ENCODE results near the gene NFAT5. TPM values are rescaled to one million over a fixed set of nuclear protein-coding genes. Genes with fewer than 3 reads are reported as not detected.

The NFAT5 gene
- total RNA-seq, 1 experiment from 2014 or later, result 57.9 TPM

DNA sequence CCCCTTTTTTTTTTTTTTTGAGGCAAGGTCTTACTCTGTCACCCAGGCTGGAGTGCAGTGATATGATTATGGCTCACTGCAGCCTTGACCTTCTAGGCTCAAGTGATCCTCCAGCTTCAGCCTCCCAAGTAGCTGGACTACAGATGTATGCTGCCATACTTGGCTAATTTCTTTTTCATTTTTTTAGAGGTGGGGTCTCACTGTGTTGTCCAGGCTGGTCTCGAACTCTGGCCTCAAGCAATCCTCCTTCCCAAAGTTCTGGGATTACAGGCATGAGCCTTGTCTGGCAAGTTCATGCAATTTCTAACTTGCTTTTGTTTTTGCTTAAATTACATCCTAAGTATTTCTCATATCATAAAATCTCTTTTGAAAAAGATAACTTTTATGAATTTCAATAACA, 33.8 kb upstream of the NFAT5 start:
- Mint-ChIP-seq H3K4me3 (ENCODE audit: low read depth, unreplicated experiment) (no peak overlapping the region), H3K27ac (ENCODE audit: unreplicated experiment) (no peak overlapping the region), H3K27me3 (ENCODE audit: unreplicated experiment) (no peaks in the 10 kb centered on the region), H3K4me1 (ENCODE audit: low read depth, unreplicated experiment) (peaks cover 35% of the 10 kb centered on the region), H3K9me3 (ENCODE audit: low read depth, unreplicated experiment) (no peaks in the 10 kb centered on the region), H3K36me3 (ENCODE audit: insufficient read depth, unreplicated experiment) (peaks cover 21% of the 10 kb centered on the region)
- BruUV-seq (replicated peaks), result no TSS peak
- TF ChIP-seq, protein P1, sequence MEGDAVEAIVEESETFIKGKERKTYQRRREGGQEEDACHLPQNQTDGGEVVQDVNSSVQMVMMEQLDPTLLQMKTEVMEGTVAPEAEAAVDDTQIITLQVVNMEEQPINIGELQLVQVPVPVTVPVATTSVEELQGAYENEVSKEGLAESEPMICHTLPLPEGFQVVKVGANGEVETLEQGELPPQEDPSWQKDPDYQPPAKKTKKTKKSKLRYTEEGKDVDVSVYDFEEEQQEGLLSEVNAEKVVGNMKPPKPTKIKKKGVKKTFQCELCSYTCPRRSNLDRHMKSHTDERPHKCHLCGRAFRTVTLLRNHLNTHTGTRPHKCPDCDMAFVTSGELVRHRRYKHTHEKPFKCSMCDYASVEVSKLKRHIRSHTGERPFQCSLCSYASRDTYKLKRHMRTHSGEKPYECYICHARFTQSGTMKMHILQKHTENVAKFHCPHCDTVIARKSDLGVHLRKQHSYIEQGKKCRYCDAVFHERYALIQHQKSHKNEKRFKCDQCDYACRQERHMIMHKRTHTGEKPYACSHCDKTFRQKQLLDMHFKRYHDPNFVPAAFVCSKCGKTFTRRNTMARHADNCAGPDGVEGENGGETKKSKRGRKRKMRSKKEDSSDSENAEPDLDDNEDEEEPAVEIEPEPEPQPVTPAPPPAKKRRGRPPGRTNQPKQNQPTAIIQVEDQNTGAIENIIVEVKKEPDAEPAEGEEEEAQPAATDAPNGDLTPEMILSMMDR (IDR thresholded peaks at IDR 0.05; ENCODE audit: unreplicated experiment), result no peak
- CTCF ChIA-PET, result no interaction called here
- intact Hi-C loops (cut with micrococcal nuclease; ENCODE audit: unreplicated experiment), result no loop called here
- no peak for DNase-seq

DNA sequence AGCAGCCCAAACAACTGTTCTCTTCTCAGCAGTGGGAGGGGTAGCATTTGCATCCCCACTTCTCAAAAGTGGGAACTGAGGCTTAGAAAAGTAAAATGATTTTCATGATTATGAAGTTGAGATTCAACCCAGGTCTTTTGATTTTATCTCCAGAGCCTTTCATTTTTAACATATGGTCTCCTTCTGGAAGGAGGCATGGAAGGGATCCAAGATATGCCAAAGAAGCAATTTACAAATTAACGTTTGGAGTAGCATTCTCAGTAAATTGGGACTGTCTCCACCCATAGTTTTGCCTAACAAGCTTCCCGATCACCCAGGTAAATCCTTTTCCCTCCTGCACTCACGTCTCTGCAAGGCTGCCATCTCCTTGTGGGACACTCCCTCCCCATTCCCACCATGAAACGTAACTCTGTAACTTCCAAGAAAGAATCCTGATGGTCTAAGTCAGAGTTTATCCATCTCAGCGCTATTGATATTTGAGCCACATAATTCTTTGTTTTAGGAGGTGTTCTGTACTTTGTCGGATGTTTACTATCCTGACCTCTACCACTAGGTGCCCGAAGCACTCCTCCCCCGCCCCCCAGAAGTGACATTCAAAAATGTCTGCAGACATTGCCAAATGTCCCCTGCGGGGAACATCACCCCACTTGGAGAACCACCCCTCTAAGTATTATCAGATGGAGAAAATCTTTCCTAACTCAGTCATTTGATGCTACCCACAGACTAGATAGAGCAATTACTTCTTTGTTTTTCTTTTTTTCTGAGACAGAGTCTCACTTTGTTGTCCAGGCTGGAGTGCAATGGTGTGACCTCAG, 32.9 kb upstream of the NFAT5 start:
- Mint-ChIP-seq H3K36me3 (ENCODE audit: insufficient read depth, unreplicated experiment) (peaks cover 21% of the 10 kb centered on the region), H3K4me3 (ENCODE audit: low read depth, unreplicated experiment) (no peak overlapping the region), H3K27ac (ENCODE audit: unreplicated experiment) (peak overlapping the region; percentile 23), H3K9me3 (ENCODE audit: low read depth, unreplicated experiment) (no peaks in the 10 kb centered on the region), H3K27me3 (ENCODE audit: unreplicated experiment) (no peaks in the 10 kb centered on the region), H3K4me1 (ENCODE audit: low read depth, unreplicated experiment) (peaks cover 35% of the 10 kb centered on the region)
- DNase-seq, result no peak
- intact Hi-C loops (cut with micrococcal nuclease; ENCODE audit: unreplicated experiment), result no loop called here
- no TSS peak for BruUV-seq (replicated peaks)
- TF ChIP-seq, protein P1 (IDR thresholded peaks at IDR 0.05; ENCODE audit: unreplicated experiment), result no peak
- CTCF ChIA-PET, result interaction anchor here (0.7 kb wide), 1 partner anchor 739 kb away, joined by 3 read pairs; no protein-coding TSS in a partner anchor

DNA sequence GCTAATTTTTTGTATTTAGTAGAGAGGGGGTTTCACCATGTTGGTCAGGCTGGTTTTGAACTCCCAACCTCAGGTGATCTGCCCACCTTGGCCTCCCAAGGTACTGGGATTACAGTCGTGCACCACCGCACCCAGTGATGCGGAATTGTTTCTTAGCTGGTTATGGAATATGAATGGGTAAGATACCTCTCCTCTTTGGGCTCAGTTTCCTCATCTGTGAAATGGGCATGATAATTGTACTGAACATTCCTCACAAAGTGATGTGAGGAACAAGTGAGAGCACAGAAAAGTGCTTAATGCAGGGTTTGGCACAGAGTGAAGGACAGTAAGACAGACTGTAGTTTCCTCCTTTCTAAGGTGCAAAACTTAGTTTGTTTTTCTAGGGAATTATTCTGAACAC, 31.0 kb upstream of the NFAT5 start:
- H3K36me3 Mint-ChIP-seq (ENCODE audit: insufficient read depth, unreplicated experiment), result peaks cover 14% of the 10 kb centered on the region
- no peaks in the 10 kb centered on the region for H3K9me3 Mint-ChIP-seq (ENCODE audit: low read depth, unreplicated experiment)
- no peak for DNase-seq
- intact Hi-C loops (cut with micrococcal nuclease; ENCODE audit: unreplicated experiment), result no loop called here
- H3K4me3 Mint-ChIP-seq (ENCODE audit: low read depth, unreplicated experiment), result no peak overlapping the region
- BruUV-seq (replicated peaks), result no TSS peak
- TF ChIP-seq, protein P1 (IDR thresholded peaks at IDR 0.05; ENCODE audit: unreplicated experiment), result no peak
- CTCF ChIA-PET, result interaction anchor here (0.5 kb wide), 1 partner anchor 59 kb away, joined by 3 read pairs; no protein-coding TSS in a partner anchor
- no peaks in the 10 kb centered on the region for H3K27me3 Mint-ChIP-seq (ENCODE audit: unreplicated experiment)
- peaks cover 30% of the 10 kb centered on the region for H3K4me1 Mint-ChIP-seq (ENCODE audit: low read depth, unreplicated experiment)
- no peak overlapping the region for H3K27ac Mint-ChIP-seq (ENCODE audit: unreplicated experiment)

GRCh38 chr16:69535123-69536050, 30.4 kb upstream of the NFAT5 start:
- H3K9me3 Mint-ChIP-seq (ENCODE audit: low read depth, unreplicated experiment), result no peaks in the 10 kb centered on the region
- CTCF ChIA-PET, result no interaction called here
- no peak overlapping the region for H3K4me3 Mint-ChIP-seq (ENCODE audit: low read depth, unreplicated experiment)
- H3K4me1 Mint-ChIP-seq (ENCODE audit: low read depth, unreplicated experiment), result peaks cover 28% of the 10 kb centered on the region
- TF ChIP-seq, protein P1 (IDR thresholded peaks at IDR 0.05; ENCODE audit: unreplicated experiment), result no peak
- intact Hi-C loops (cut with micrococcal nuclease; ENCODE audit: unreplicated experiment), result no loop called here
- no peak overlapping the region for H3K27ac Mint-ChIP-seq (ENCODE audit: unreplicated experiment)
- H3K36me3 Mint-ChIP-seq (ENCODE audit: insufficient read depth, unreplicated experiment), result peaks cover 8% of the 10 kb centered on the region
- H3K27me3 Mint-ChIP-seq (ENCODE audit: unreplicated experiment), result no peaks in the 10 kb centered on the region
- no peak for DNase-seq
- BruUV-seq (replicated peaks), result no TSS peak

Data from Calu3 (cell line).